AG04450 (cell line): ENCODE results near the gene MRGPRD. TPM values are rescaled to one million over a fixed set of nuclear protein-coding genes. Genes with fewer than 3 reads are reported as not detected.

ENCODE experiments used
- CTCF ChIA-PET: fragments of 300-600, 350-600 bp; formaldehyde crosslinking; extraction: SDS; loops from one replicate; lab custom pipeline; 2022; ENCODE audit warnings: antibody characterized with exemption, inconsistent platforms; lab: Charles Lee
- POLR2A ChIA-PET: fragments of 350-600 bp; formaldehyde crosslinking; extraction: SDS; loops from one replicate; lab custom pipeline; 2021; ENCODE audit warnings: antibody characterized with exemption, inconsistent platforms; lab: Yijun Ruan, JAX
- DNase-seq: peaks from one replicate; pipeline ENCODE4 v3.0.0-alpha.2; 2011; ENCODE audit warnings: low read depth, low spot score
- H3K27ac ChIP-seq: one replicate; pipeline ENCODE4 v1.5.1; 2012; ENCODE audit warnings: low read depth, low read length, control low read depth
- H3K27me3 ChIP-seq: one replicate; pipeline ENCODE4 v1.6.0; 2012; ENCODE audit warnings: low read length; ENCODE audit not compliant: control insufficient read depth, insufficient read depth
- H3K4me3 ChIP-seq: 2 replicates; pipeline ENCODE4 v1.5.1; 2011; ENCODE audit warnings: mild to moderate bottlenecking, low read depth, low read length, control low read depth
- H3K9me3 ChIP-seq: 2 replicates; pipeline ENCODE4 v1.5.1; 2012; ENCODE audit warnings: low read length; ENCODE audit not compliant: control insufficient read depth, insufficient read depth
- polyA plus RNA-seq: library from polyadenylated mRNA; depleted of rRNA; stranded (reverse); fragments of >200 nt; gene quantifications from 2 replicates; pipeline ENCODE4 v1.2.3, GENCODE V29; 2011
- TF ChIP-seq, protein P1 (sequence below): IDR thresholded peaks from 2 replicates; pipeline ENCODE4 v1.5.1; 2011; ENCODE audit warnings: low read depth, low read length, control low read depth, inconsistent platforms

The MRGPRD gene
- polyA plus RNA-seq, 1 experiment: not detected

DNA sequence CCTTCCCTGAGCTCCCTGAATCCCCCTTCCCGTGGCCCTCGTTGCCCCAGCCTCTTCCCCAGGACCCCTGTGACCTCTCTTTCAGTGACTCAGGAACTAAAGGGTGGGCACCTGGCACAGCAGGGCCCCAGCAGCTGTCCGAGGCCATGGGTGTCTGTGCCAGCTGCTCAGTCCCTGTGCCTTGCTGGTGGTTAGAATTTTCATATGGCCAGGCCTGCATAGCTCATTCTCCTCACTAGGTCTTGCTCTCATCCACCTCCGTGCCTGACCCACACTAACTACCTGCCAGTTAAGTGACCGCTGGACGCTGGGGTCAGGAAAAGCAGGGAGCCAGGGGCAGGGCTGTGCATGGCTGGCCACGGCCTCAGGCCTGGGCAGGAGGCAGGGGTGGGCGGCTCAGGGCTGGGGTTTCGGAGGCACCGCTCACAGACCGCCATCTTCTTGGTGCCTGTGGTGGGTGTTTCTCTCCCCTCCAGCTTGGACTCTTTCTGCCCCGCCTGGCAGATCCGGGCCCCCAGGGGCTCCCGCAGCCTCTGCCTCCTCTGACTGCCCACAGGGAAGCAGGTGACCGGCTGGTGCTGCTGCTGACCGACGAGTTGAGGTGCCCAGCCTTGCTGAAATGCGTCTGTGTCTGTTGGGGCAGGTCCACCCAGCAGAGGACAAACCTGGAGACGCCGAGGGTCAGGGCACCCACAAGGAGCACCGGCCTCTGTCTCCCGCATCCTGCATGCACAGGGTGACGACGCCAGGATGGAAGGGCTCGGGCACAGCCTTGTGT is 20.3 kb downstream of the MRGPRD start:
- ChIA-PET CTCF (no interaction called here), POLR2A (no interaction called here)
- no peak for DNase-seq
- TF ChIP-seq, protein P1, sequence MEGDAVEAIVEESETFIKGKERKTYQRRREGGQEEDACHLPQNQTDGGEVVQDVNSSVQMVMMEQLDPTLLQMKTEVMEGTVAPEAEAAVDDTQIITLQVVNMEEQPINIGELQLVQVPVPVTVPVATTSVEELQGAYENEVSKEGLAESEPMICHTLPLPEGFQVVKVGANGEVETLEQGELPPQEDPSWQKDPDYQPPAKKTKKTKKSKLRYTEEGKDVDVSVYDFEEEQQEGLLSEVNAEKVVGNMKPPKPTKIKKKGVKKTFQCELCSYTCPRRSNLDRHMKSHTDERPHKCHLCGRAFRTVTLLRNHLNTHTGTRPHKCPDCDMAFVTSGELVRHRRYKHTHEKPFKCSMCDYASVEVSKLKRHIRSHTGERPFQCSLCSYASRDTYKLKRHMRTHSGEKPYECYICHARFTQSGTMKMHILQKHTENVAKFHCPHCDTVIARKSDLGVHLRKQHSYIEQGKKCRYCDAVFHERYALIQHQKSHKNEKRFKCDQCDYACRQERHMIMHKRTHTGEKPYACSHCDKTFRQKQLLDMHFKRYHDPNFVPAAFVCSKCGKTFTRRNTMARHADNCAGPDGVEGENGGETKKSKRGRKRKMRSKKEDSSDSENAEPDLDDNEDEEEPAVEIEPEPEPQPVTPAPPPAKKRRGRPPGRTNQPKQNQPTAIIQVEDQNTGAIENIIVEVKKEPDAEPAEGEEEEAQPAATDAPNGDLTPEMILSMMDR: no peak
- H3K4me3 ChIP-seq: no peak overlapping the region
- no peak overlapping the region for H3K27ac ChIP-seq
- peaks cover 11% of the 10 kb centered on the region for H3K27me3 ChIP-seq
- H3K9me3 ChIP-seq: peaks cover 7% of the 10 kb centered on the region

DNA sequence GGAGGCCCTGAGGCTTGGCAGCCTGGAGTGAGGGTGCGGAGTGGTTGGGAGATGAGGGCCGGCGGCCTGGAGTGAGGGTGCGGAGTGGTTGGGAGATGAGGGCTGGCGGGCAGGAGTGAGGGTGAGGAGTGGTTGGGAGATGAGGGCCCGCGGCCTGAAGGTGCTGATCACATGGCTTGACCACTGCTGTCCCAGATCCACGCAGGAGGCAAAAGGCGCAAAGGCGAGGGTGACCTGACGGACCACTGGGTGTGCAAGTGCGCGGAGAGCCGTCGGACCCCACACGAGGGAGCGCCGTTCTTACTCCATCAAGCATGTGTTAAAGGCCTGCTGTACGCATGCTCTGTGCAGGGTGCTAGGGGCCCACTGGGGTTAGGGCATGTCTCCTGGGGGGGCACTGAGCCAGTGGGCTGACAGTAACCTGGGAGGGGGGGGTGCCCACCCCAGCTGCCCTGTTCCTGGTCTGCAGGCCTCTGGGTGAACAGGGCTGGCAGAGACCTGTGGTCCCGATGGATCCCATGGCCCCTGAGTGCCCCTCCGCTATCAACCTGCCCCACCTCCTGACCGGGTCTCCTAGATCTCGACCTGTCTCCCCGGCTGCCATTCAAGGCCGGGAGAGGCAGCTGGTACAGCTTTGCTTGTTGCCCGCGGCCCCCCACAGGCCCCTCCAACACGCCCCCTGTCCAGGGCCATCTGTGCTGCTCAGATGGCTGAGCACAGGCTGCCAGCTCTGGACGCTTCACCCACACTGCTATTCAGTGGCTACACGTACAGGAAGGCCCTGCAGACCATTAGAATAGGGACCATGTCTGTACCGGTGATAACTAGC is 21.1 kb downstream of the MRGPRD start:
- Histone ChIP-seq H3K27me3 (peaks cover 9% of the 10 kb centered on the region), H3K9me3 (peaks cover 7% of the 10 kb centered on the region), H3K27ac (no peak overlapping the region), H3K4me3 (no peak overlapping the region)
- TF ChIP-seq, protein P1: no peak
- DNase-seq: no peak
- ChIA-PET POLR2A (no interaction called here), CTCF (no interaction called here)

DNA sequence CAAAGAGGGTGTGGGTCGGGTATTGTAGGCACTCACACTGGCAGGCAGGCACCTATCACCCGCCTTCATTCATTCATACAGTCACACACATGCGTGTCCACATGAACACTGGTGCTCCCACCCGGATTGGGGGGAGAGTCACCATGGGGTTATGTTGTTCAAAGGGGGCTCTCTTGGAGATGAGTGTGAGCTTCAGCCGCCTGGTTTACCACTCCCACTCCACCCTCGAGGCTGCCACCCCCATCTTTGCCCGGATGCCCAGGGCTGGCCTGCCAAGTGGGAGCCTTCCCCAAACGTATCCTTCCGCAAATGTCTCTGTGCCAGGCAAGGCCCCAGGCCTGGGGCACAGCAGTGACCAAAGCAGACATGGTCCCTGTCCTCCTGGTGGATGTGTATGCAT is 22.6 kb downstream of the MRGPRD start:
- POLR2A ChIA-PET: no interaction called here
- peaks cover 4% of the 10 kb centered on the region for H3K27me3 ChIP-seq
- no peak overlapping the region for H3K4me3 ChIP-seq
- H3K27ac ChIP-seq: no peak overlapping the region
- TF ChIP-seq, protein P1: no peak
- CTCF ChIA-PET: interaction anchor here (2.3 kb wide), 1 partner anchor 86 kb away, joined by 8 read pairs; no protein-coding TSS in a partner anchor
- H3K9me3 ChIP-seq: no peaks in the 10 kb centered on the region; the same call in 1 of the 2 replicates
- no peak for DNase-seq

DNA sequence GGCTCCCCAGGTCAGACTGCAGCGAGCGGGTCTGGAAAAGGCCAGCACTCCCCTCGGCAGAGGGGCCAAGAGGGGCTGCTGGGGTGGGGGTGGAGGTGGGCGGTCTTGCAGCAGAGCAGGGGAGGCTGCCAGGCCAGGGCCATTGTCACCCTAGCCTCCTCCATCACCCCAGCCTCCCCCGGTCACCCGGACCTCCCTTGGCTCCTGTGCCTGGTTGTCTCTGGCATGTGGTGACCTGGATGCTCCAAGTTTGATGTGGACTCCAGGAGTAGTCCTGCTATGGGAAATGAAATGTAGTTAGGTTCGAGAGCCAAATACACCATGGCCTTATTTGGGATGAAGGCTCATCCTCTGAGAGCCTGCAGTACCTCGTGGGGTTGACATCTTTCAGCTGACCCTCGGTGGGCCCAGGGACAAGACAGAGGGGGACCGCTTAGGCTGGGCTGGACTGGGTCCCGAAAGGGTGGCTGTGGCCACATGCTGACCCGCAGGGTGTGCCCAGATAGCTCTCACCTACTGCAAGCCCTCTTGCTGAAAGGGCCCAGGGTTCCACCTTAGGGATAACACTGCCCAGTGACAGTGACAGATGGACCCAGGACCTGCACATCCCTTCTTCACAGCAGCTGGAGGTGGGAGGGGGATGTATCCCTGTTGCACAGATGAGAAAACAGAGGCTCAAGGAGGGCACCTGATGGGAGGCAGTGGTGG is 24.1 kb downstream of the MRGPRD start:
- no peak for DNase-seq
- H3K27me3 ChIP-seq: peaks cover 4% of the 10 kb centered on the region
- ChIA-PET POLR2A (no interaction called here), CTCF (interaction anchor here (2.3 kb wide), 1 partner anchor 88 kb away, joined by 8 read pairs; no protein-coding TSS in a partner anchor)
- H3K27ac ChIP-seq: no peak overlapping the region
- no peak overlapping the region for H3K4me3 ChIP-seq
- H3K9me3 ChIP-seq: no peaks in the 10 kb centered on the region; the same call in 1 of the 2 replicates
- TF ChIP-seq, protein P1: no peak
